Activated CD4-positive, CD25-positive, alpha-beta regulatory T cell (primary cell): ENCODE results near the gene KRTCAP2.
"Not testable (repeated sequence)": the region's sequence is repeated elsewhere in the genome, so short reads cannot be mapped to it uniquely, and the experiment has no call there.

Source experiments
- DNase-seq, 4 experiments: peaks; one replicate each; lab custom pipeline; 2025; lab: John Stamatoyannopoulos, UW

The KRTCAP2 gene

DNA sequence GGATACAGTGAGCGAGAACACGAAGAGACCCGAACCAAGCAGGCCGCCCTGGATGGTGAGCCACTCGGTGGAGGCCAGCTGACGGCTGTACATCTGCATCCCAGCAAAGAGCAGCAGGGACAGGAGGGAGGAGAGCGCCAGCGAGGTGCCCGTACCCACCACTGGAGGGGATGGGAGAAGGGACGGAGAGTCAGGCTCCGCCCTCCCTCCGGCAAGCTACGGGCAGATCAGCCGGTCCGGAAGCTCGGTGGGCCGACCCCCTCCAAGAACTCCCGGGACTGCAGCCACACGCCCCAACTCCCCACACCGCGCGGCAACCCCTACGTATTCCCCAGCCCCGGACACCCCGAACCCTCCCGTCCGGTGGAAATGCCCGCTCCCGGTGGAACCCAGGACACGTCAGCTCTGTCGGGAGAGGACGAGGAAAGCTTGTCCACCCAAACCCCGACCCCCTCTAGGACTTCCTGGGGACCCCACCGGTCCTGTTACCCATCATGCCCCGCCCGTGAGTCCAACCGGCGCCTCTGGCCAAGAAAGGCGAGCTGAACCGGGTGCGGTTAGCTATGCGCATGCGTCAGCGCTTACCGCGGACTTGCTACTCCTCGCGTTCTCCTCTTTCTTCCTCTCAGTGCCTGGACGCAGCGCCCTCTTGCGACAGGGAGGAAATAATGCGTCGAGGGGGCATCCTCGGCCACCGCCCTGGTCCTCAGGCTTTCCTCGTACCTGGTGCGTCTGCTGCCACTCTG lies at the start of gene KRTCAP2:
Gene KRTCAP2, minus strand, starts transcription at position 573 of the 746 bp plus-strand sequence. Its CDS starts 80 bp downstream, at position 493.
- DNase-seq: peak; percentile 83 to 90 (median 86)

DNA sequence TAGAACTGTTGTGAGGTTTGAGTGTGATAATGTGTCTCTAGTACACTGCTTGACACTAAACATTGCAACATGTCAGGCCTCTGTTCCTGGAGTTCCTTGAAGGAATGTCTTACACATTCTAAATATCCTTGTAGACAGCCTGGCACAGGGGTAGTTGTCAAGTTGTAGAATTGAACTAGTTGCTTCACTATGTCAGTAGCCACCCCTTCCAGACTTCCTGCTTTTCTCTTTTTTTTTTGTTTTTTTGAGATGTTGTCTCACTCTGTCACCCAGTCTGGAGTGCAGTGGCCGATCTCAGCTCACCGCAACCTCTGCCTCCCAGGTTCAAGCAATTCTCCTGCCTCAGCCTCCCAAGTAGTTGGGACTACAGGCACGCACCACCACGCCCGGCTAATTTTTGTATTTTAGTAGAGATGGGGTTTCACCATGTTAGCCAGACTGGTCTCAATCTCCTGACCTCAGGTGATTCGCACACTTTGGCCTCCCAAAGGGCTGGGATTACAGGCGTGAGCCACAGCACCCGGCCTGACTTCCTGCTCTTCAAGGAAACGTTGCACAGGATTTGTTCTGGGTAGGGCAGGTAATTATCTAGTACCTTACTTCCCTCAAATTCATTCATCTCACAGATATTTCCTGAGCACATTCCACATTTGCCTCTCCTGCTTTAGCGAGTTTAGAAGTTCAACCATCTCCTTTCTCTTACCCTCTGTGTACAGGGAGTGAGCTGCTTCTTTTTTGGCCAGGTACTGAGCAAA lies 47.3 kb upstream of the KRTCAP2 start:
- not testable (repeated sequence) for DNase-seq

DNA sequence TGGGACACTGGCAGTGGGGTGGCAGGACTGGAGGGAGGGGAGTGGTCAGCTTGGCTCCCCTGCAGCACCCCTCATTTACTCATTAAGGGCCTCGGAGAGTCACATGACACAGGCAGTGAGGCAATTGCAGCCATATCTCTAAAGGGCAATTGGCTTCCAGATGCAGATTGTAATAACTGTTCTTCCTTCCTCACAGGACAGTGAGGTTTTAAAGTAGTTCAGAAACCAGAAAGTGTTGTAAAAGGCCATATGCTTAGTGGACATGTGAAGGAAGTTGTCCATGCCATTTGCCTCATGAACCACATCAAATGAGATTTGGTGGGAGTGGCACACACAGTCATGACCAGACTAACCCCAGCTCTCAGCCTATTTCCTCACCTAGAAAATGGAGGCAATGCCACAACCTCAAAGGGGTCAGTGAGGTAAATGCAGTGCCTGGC lies 46.5 kb upstream of the KRTCAP2 start:
- DNase-seq: no peak

DNA sequence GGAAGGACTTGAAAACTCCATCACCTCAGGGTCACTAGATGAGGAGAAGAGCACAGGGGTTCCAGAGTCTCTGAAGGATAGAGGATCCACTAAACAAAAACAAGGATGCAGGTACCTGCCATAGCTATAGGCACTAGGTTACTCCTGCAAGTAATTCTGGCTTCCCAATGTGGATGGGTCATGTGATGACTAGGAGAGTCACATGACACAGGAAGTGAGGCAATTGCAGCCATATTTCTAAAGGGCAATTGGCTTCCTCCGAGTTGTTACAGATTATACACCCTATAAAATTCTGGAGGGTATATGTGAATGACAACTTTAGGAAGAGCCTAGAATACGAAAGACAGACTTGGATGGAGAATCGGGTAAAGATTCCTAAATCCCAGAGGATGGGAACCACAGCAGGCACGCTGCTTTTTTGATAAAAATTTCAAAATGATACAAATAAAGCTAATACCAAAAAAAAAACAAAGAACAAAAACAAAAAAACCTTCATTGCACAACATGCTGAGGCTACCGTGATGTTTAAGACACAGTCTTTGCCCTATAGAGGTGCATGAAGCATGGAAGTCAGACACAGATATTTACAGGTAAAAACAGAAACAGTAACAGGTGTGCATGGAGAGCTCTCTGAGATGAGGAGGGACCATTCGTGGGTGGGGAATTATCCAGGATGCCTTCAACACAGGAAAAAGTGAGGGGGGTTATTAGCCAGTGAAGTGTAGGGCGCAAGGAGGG lies 45.9 kb upstream of the KRTCAP2 start:
- no peak for DNase-seq

DNA sequence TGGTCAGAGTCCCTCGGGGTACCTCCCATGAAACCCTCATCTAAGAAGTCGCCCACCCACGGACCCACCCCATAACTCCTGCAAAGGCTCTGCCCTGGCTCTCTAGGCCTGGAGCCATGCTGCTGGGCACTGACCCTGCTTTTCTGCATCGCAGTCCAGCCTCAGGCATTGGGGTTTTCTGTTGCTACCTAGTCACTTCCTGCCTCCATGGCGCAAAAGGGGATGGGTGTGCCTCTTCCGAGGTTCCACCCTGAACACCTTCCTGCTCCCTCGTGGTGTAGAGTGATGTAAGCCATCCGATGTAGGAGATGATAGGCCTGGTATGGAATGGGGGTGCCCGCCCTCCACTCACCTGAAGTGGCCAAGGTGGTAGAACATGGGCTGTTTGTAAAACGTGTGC lies 41.6 kb upstream of the KRTCAP2 start:
- DNase-seq: not testable (repeated sequence)

DNA sequence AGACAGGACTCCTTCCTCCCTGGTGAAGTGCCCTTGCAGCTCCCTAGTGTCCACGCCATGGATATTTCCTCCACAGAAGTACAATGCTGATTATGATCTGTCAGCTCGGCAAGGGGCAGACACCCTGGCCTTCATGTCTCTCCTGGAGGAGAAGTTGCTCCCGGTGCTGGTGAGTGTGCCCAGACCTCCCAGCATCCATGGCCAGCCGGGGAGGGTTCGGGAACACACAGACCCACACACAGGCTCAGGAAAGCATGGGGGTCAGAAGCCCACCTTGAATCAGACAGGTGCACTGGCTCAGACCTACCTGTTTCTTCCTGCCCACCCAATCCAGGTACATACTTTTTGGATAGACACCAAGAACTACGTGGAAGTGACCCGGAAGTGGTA lies 38.9 kb upstream of the KRTCAP2 start:
- DNase-seq: not testable (repeated sequence)

DNA sequence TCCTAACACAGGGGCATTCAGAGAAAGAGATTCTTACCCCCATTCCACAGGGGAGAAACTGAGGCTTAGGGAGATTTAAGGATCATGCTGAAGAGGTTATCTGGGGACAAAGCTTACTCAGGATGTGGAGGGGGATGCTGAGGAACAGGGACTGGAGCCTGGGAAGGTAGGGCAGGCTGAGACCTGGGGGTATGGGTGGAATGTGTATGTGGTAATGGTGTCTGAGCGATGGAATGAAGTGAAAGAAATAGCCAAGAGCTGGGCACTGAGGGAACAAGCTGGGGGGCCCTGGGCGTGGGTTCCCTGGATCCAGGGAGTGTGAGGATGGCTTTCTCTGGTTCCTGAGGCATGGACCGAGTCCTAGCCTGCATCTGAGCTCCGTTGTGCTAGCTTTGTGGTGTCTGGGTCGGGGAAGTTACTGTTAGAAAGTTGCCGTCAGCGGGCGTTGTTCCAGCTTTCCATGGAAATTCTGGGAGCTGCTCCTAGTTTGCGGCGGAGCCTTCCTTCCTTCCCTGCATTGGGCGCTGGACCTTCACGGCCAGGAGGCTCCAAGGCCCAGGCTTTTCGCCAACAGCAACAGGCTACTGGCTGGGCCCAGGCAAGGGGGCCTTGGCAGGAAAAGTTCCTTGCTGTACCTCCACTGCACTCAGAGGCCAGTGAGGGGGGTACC lies 38.4 kb upstream of the KRTCAP2 start:
- DNase-seq: not testable (repeated sequence)

DNA sequence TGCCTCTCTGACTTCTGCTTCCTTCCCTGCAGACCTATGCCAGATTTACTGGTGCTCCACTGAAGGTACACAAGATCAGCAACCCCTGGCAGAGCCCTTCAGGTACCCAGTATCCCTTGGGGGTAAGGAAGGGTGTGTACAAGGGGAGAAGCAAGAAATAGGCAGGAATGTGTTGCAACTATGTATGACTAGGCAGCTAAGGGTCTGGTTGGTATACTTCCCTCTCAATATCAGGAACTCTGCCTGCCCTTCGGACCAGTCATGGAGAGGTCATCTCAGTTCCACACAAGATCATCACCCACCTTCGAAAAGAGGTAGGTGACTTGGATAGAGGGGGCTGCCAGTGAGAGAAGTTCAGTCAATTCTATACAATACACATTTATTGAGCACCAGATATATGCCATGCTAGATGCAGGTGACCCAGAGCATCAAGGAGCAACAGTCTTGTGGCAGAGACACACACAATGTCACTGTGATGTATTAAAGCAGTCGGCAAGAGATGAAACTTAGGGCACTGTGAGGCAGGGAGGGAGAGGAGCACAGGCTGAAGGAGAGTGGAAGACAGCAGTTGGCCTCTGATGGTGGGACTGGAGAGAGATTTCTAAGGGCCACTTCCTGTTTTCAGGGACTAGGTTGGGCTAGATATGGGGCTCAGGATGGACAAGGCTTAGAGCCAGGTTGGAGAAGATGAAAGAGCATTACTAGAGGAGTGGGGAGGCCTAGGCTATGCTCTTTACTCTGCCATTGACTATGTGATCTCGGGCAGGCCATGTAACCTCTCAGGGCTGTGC lies 37.4 kb upstream of the KRTCAP2 start:
- DNase-seq: no peak

DNA sequence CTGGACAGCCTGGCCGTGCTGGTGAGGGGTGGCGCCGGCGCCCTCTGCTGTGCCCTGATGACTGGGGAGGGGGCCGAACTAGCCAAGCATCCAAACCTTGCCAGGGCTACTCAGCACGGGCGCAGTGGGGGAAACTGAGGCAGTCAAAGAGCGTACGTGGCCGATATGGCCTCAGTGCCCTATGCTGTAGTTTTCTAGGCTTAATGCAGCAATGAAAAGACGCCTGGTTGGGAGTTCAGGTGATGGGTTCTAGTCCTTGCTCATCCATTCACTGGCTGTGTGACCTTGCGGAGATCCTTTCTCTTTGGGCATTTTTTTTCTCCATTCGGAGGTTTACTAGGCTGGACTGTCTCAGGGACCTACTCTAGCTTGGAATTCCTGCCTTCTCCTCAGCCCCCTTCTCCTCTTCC lies 36.2 kb upstream of the KRTCAP2 start:
- no peak for DNase-seq

DNA sequence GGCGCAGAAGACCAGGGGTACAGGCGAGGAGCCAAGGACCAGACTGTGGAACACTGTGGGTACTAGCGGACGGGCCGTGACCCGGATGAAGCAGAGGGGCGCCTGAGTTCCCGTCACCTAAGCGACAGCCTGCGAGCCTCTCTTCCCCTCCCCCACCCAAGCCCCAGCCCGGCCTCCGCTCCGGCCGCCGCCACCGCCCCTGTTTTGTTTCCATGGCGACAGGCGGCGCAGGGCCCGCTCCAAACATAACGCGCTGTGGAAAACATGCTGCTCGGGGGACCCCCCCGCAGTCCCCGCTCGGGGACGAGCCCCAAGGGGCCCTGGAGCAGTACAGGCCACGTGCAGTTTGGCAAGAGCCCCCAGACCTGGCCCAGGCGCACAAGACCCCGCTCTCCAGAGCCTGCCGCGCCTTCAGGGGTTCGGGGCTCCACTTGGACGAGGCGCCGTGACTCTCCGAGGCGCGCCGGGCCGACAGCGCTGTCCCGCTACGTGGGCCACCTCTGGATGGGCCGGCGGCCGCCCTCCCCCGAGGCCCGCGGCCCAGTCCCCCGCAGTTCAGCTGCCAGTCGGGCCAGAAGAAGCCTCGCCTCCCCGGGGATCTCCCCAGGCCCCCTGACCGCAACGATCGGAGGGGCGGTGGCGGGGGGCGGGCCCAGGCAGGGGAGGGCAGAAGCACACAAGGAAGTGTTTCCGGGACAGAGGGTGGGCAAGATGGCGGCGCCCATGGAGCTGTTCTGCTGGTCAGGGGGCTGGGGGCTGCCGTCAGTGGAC lies 35.6 kb upstream of the KRTCAP2 start, which contains the start of gene MTX1:
Gene MTX1, plus strand, starts transcription at position 155 of the 771 bp plus-strand sequence. Its CDS starts 110 bp downstream, at position 265.
- peak; percentile 60 to 76 (median 74) for DNase-seq

DNA sequence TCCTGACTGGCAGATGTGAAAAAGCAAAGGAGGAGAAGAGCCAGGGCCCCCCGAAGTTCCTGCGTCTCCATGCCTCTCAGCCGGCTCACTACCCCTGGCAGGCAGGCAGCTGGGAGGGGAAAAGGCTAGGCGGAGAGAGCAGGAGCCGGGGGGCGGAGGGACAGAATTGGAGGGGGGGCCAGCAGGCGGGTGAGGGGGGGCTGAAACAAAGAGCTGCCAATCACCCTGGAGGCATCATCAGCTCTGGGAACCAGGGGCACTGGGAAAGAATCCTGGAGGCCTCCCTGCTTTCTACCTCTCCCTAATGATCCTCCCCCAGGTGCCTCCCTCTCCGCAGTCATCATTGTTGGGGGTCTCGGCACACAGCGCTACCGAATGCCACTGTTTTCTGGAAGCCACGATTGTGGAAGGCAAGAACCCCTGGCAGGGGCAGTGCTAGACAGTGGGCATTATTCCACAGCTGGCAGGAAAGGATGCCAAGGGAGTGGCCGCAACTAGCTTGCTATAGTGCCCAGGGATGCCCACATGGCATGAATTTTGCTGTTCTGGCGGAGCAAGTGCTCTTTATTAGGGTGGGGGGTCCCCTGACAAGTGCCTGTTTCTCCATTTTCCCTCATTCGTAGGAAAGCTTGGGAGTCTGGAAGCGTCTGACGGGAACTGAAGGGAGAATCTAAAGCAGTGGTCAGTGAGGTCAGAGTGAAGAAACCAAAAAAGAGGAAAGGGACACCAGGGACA lies 34.9 kb upstream of the KRTCAP2 start, which contains the start of gene THBS3:
Gene THBS3, minus strand, starts transcription at position 92 of the 735 bp plus-strand sequence. Its CDS starts 21 bp downstream, at position 71.
- no peak for DNase-seq

DNA sequence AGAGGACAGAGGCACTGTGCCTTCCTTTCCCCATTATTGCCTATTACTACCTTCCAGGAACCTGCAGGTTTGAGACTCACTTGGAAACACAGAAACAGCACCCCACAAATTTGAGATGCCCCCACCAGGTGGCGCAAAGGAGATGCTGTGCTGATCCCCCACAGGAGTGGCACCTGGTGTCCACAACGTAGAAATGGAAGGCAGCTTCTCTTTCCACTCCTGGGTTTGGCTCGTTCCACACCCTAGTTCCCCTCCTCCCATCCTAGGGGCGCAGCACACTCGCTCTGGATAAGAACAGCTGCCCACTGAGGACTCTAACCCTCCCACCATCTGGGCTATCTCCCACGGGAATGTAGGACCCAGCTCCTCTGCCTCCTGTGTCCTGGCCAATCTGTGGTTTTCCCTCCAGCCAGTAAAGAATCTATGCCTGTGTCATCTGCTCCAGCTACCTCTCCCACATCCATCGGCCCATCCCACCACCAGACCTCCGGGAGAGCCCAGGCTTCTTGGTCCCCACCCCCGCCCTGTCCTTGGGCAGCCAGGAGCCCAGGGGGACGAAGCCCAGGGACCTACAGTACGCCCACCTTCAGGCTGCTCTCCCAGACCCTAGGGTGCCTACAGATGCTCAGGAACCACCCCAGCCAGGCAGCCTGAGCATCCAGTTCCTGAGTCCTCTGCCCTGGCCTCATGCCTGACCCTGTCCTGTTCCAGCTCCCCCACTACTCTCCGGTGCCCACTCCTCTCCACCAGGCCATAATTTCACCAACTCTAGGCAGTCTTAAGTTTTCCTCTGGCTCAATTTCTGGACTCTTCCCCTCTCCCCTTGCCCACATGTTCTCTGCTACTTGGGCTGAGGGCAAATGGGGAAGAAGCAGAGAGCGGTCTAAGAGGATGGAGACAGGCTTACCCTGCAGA lies 34.0 kb upstream of the KRTCAP2 start:
- peak; percentile 79 to 89 (median 84) for DNase-seq

DNA sequence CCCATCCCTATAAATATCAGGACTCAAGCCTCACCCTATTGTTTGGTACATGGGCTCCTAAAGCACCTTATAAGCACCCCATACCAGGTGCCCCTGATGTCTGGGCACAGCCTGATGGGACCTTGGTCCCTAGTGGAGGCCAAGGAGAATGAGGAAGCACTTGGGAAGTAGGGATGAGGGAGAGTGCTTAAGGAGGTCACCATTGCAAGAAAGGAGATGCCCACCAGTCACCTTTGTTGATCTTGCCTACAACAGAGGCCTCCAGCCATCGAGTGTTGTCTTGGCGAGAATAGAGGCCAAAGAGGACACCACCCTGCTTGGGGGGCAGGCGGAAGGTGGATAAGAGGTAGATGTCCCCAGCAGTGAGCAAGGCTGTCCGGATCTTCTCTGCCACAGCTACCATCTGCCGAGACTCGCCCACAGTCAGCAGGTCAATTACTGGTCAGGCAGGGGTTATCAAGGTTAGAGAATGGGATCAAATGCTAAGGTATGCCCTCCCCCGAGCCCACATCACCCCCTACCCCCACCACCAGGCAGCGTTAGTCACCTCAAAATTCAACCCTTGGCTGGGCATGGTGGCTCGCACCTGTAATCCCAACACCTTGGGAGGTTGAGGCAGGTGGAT lies 33.0 kb upstream of the KRTCAP2 start:
- no peak for DNase-seq

DNA sequence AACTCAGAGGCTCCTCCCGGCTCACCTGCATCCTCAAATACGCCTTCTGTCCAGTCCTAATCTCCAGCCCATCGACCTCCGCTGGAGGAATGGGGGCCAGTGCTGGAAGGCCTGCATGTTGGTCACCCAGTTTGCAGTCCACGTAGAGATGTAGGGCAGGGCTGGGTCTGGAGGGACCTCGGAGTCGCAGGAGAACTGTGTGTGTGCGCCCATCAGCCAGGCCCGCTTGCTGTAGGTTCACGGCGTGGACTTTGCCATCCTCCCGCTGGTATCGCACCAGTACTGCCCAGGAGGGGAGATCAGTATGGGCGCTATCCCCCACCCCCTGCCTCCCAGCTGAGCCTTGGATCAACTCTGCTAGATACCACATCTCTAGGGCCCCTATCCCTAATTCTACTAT lies 31.9 kb upstream of the KRTCAP2 start:
- DNase-seq: no peak

DNA sequence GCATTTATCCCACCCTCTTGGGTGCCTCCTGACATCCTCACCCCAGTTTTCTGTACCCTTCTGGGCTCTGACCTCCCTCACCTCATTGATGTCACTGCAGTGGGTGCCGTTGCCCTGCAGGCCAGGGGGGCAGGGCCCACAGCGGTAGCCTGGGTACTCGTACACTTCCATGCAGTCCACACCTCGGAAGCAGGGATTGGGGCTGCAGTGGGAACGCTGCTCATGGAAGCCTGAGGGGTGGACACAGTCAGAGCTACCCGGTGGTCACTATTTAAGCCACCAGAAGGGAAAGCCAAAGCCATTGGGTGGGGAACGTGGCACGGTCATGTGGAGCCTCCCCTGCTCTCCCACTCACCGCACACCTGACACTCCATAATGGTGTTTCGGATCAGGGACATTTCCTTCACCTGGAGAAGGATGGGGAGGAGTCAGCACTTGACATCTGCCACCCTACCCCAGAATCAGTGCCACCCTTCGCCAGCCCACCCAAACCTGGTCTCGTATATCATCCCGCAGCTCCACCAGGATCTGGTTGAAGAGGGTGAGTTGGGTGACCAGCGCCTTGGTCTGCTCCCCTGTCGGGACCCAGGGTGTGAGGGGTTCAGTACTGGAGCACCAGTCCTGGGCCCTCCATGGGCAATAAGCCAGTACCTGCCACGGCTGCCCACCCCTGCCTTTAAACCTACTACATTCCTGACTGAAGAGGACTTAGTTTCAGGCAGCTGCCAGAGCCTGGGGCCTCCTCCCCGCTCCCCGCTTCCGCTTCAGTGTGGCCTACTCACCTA lies 29.8 kb upstream of the KRTCAP2 start:
- DNase-seq: no peak

DNA sequence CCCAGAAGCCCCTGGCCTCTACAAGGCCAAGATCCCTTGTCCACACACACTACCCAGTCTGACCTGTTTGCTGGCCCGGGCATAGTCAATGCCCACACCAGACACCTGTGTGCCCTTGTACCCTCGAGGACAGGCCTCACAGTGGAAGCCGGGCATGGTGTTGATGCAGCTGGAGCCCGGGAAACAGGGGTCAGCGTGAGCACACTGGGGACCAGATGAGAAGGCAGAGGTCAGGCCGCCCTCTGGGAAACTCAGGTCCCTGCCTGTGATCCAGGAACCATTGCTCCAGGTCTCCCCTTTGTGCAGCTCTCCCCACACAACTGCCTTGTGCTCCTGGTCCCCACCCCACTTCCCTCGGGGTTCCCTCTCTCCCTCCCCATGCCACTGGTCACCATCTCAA lies 29.1 kb upstream of the KRTCAP2 start:
- no peak for DNase-seq

DNA sequence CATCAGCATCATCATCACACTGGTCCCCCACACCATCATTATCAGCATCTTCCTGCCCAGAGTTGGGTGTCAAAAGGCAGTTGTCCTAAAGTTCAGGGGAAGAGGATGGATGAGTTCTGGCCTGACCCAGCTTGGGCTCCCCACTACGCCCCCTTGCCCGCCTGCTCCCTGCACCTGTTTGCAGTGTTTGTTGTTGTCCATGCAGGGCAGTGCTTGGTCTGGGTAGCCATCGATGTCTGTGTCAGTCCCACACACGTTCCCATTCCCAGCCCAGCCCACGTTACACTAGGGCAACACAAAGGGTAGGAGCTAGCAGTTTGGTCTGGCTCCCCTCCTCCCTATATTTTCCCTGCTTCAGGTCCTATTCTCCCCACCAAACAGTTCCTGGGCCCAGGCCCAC lies 27.8 kb upstream of the KRTCAP2 start:
- no peak for DNase-seq
